GM19328 (cell line): ENCODE measurements around the gene CASD1.

Experiments
- ATAC-seq: cut with Tn5 transposase; IDR thresholded peaks from one replicate; pipeline ENCODE4 v1.9.1; 2021; ENCODE audit warnings: mild to moderate bottlenecking, moderate library complexity; ENCODE audit not compliant: unreplicated experiment

CASD1 gene

GRCh38 chr7:94512735-94513564 lies 3.3 kb downstream of the CASD1 start:
- no peak for ATAC-seq

- no peak for ATAC-seq
Observed at GRCh38 chr7:94513565-94513860, 3.9 kb downstream of the CASD1 start.

GRCh38 chr7:94514140-94514889 lies 4.7 kb downstream of the CASD1 start:
- no peak for ATAC-seq

- no peak for ATAC-seq
Observed at GRCh38 chr7:94514917-94515316, 5.3 kb downstream of the CASD1 start.

- ATAC-seq, result no peak
Observed at GRCh38 chr7:94525923-94526322, 16.3 kb downstream of the CASD1 start.

GRCh38 chr7:94529516-94529915 lies 19.9 kb downstream of the CASD1 start:
- ATAC-seq, result no peak

- ATAC-seq, result no peak
Observed at GRCh38 chr7:94530109-94530508, 20.5 kb downstream of the CASD1 start.

GRCh38 chr7:94532676-94533075 lies 23.1 kb downstream of the CASD1 start:
- no peak for ATAC-seq

GRCh38 chr7:94540428-94540827 lies 30.8 kb downstream of the CASD1 start:
- no peak for ATAC-seq

- no peak for ATAC-seq
Observed at GRCh38 chr7:94547126-94547525, 37.5 kb downstream of the CASD1 start.

GRCh38 chr7:94556028-94556427 lies 46.4 kb downstream of the CASD1 start:
- ATAC-seq, result peak; percentile 75

GRCh38 chr7:94557215-94557614 lies 47.6 kb downstream of the CASD1 start:
- ATAC-seq, result no peak

GRCh38 chr7:94559972-94560371 lies 50.4 kb downstream of the CASD1 start:
- no peak for ATAC-seq

- ATAC-seq, result no peak
Observed at GRCh38 chr7:94561841-94562514, 52.4 kb downstream of the CASD1 start.

- ATAC-seq, result no peak
Observed at GRCh38 chr7:94562525-94562924, 52.9 kb downstream of the CASD1 start.

- no peak for ATAC-seq
Observed at GRCh38 chr7:94565247-94565894, 55.8 kb downstream of the CASD1 start.

- ATAC-seq, result no peak
Observed at GRCh38 chr7:94567396-94567795, 57.8 kb downstream of the CASD1 start.

GRCh38 chr7:94571816-94572215 lies 62.2 kb downstream of the CASD1 start:
- ATAC-seq, result no peak

GRCh38 chr7:94575646-94576045 lies 66.0 kb downstream of the CASD1 start:
- no peak for ATAC-seq

- ATAC-seq, result no peak
Observed at GRCh38 chr7:94576316-94576715, 66.7 kb downstream of the CASD1 start.

- ATAC-seq, result no peak
Observed at GRCh38 chr7:94577357-94577756, 67.7 kb downstream of the CASD1 start.
